Measurements from ENCODE around the gene LYPD6.
"Not testable (repeated sequence)": the region's sequence is repeated elsewhere in the genome, so short reads cannot be mapped to it uniquely, and the experiment has no call there.

LYPD6 gene

GRCh38 chr2:149330127-149331022 lies at the start of gene LYPD6:
Gene LYPD6, plus strand, starts transcription at chr2:149330587. Its CDS starts 107,122 bp downstream, at chr2:149437709.
- Mint-ChIP-seq H3K27me3 (peaks cover 64% of the 10 kb centered on the region), H3K4me1 (ENCODE audit: low read depth) (peaks cover 18% of the 10 kb centered on the region), H3K9me3 (no peaks in the 10 kb centered on the region), H3K36me3 (ENCODE audit: low read depth) (no peaks in the 10 kb centered on the region), H3K4me3 (peak within 1 kb of the TSS; percentile 73), H3K27ac (no peak within 1 kb of the TSS)
- intact Hi-C loops (cut with micrococcal nuclease): no loop called here

GRCh38 chr2:149281441-149281840 lies 48.9 kb upstream of the LYPD6 start:
- H3K9me3 Mint-ChIP-seq: no peaks in the 10 kb centered on the region
- H3K4me1 Mint-ChIP-seq (ENCODE audit: low read depth): no peaks in the 10 kb centered on the region
- no peak overlapping the region for H3K27ac Mint-ChIP-seq
- no peaks in the 10 kb centered on the region for H3K27me3 Mint-ChIP-seq
- H3K4me3 Mint-ChIP-seq: no peak overlapping the region
- intact Hi-C loops (cut with micrococcal nuclease): no loop called here
- no peaks in the 10 kb centered on the region for H3K36me3 Mint-ChIP-seq (ENCODE audit: low read depth)

DNA sequence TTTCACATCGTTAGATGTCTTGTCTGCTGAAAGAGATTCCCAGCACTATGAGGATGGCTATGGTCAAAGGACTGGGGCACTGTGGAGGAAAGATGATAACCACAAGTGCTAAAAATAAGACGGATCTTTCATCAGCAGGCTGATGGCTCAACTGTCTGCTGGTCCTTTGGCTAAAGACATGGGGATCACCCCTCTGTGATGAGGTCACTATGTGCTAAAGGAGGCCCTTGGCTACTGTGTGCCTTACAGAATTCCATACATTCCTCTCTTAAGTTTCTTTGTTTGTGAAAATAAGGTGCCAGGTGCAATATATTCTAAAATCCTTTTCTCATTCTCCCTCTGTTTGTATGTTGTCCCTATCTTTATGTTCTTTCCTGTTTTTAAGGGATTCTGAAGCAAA lies 39.7 kb upstream of the LYPD6 start:
- no peaks in the 10 kb centered on the region for H3K27me3 Mint-ChIP-seq
- H3K9me3 Mint-ChIP-seq: no peaks in the 10 kb centered on the region
- intact Hi-C loops (cut with micrococcal nuclease): no loop called here
- H3K4me3 Mint-ChIP-seq: no peak overlapping the region
- H3K27ac Mint-ChIP-seq: no peak overlapping the region
- no peaks in the 10 kb centered on the region for H3K36me3 Mint-ChIP-seq (ENCODE audit: low read depth)
- no peaks in the 10 kb centered on the region for H3K4me1 Mint-ChIP-seq (ENCODE audit: low read depth)

DNA sequence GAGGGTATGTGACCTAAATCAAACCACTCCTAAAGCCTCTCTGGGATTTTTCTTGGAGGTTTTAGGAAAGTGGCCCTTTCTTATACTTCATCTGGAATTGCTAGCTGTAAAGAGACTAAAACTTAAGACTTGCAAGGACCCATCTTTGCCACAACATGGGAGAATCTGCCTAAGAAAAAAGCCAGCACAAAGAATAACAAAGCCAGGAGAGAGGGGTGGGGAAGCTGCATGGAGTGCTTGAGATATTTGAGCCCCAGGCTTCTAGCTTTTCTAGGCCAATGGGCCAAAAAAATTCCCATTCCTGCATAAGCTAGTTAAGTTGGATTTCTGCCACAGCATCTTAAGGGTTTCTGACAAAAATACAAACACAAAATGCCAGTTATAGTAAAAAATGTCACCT lies 38.5 kb upstream of the LYPD6 start:
- H3K27me3 Mint-ChIP-seq: no peaks in the 10 kb centered on the region
- intact Hi-C loops (cut with micrococcal nuclease): no loop called here
- H3K27ac Mint-ChIP-seq: no peak overlapping the region
- H3K4me1 Mint-ChIP-seq (ENCODE audit: low read depth): no peaks in the 10 kb centered on the region
- H3K4me3 Mint-ChIP-seq: no peak overlapping the region
- no peaks in the 10 kb centered on the region for H3K9me3 Mint-ChIP-seq
- H3K36me3 Mint-ChIP-seq (ENCODE audit: low read depth): no peaks in the 10 kb centered on the region

DNA sequence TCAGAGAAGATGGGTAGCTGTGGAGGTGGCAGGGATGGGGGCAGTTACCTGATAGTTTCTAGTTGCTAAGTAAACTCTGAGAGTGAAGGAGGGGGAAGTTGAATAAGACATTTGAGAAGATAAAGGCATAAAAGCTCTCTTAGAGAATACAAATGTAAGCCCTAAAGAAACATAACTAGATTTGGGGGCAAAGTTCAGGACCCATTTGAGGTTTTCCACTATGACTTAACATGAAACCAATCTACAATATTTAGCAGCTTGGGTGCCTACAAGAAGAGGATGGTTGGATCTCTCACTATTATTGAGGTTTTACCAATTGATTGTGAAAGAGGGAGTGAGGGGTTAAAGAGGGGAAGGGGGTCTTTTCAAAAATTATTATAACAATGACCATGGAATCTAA lies 34.4 kb upstream of the LYPD6 start:
- Mint-ChIP-seq H3K9me3 (no peaks in the 10 kb centered on the region), H3K36me3 (ENCODE audit: low read depth) (no peaks in the 10 kb centered on the region), H3K4me1 (ENCODE audit: low read depth) (no peaks in the 10 kb centered on the region), H3K27me3 (peaks cover 2% of the 10 kb centered on the region), H3K27ac (no peak overlapping the region), H3K4me3 (no peak overlapping the region)
- intact Hi-C loops (cut with micrococcal nuclease): no loop called here

DNA sequence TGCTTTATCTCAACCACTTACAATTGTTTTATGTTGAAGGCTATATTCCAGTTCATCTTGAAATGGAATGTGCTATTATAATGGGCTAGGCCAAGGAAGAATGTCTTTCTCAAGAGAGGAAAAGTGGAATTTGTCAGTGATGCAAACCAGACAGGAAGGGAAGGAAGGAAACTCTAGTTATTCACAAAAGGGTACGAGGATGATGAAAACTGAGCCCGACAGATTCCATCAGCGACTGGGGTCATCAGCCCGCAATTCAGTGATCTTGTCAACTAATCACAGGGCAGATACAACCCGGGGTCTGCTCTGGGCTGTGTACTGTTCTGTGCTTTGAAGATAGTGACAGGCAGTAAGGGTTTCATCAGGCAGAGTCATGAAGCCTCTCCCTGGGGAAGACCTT lies 23.4 kb upstream of the LYPD6 start:
- H3K36me3 Mint-ChIP-seq (ENCODE audit: low read depth): no peaks in the 10 kb centered on the region
- intact Hi-C loops (cut with micrococcal nuclease): no loop called here

DNA sequence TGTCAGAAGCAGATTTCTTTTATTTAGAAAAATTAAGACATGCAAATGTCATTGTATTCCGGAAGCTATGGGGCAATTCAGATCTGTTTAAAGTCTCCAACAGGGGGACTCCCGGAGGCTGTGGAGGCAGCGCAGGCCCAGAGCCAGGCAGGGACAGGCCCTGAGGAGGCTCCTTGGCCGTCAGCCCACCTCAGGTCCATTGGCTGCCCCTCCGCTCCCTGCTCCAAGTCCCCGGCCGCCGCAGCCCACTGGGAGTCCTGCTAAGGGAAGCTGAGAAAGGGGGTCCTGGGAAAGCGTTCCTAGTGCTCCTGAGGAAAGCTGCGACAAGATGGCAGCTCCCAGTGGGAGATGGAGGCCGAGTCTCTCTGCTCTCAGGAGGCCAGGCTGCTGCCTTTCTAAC lies 20.0 kb upstream of the LYPD6 start:
- Mint-ChIP-seq H3K36me3 (ENCODE audit: low read depth) (no peaks in the 10 kb centered on the region), H3K9me3 (no peaks in the 10 kb centered on the region), H3K4me3 (no peak overlapping the region), H3K4me1 (ENCODE audit: low read depth) (peaks cover 5% of the 10 kb centered on the region), H3K27ac (no peak overlapping the region), H3K27me3 (peaks cover 13% of the 10 kb centered on the region)
- intact Hi-C loops (cut with micrococcal nuclease): no loop called here

More for the DNA sequence above, 23.4 kb upstream of the LYPD6 start:
- Mint-ChIP-seq H3K4me1 (ENCODE audit: low read depth) (no peaks in the 10 kb centered on the region), H3K27me3 (peaks cover 4% of the 10 kb centered on the region), H3K27ac (no peak overlapping the region), H3K9me3 (no peaks in the 10 kb centered on the region), H3K4me3 (no peak overlapping the region)

DNA sequence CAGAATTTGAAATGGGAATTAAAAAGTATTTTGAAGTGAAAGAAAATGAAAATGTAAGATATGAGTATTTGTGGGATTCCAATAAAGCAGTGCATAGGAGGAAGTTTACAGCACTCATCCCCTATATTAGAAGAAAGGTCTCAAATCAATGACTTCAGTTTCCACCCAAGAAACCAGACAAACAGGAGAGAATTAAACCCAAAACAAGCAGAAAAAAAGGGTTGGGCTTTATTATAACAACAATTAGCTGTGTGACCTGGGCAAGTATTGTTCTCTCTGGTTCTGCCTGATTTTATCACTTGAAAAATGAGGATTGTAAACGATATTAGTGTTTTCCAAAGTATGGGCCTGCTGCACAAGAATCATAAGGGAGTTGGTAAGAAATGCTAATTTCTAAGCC lies 18.3 kb upstream of the LYPD6 start:
- H3K36me3 Mint-ChIP-seq (ENCODE audit: low read depth): no peaks in the 10 kb centered on the region
- no peak overlapping the region for H3K27ac Mint-ChIP-seq
- intact Hi-C loops (cut with micrococcal nuclease): loop anchor here (2.0 kb wide), 2 partner anchors 271 to 295 kb away; no protein-coding TSS in a partner anchor
- H3K4me1 Mint-ChIP-seq (ENCODE audit: low read depth): peaks cover 5% of the 10 kb centered on the region
- no peaks in the 10 kb centered on the region for H3K9me3 Mint-ChIP-seq
- peaks cover 13% of the 10 kb centered on the region for H3K27me3 Mint-ChIP-seq
- no peak overlapping the region for H3K4me3 Mint-ChIP-seq

- H3K4me1 Mint-ChIP-seq (ENCODE audit: low read depth): peaks cover 5% of the 10 kb centered on the region
- no peaks in the 10 kb centered on the region for H3K9me3 Mint-ChIP-seq
- intact Hi-C loops (cut with micrococcal nuclease): loop anchor here (2.0 kb wide), 2 partner anchors 273 to 297 kb away; no protein-coding TSS in a partner anchor
- H3K27ac Mint-ChIP-seq: no peak overlapping the region
- no peaks in the 10 kb centered on the region for H3K36me3 Mint-ChIP-seq (ENCODE audit: low read depth)
- peaks cover 13% of the 10 kb centered on the region for H3K27me3 Mint-ChIP-seq
- H3K4me3 Mint-ChIP-seq: no peak overlapping the region
These were observed 16.8 kb upstream of the LYPD6 start for GRCh38 chr2:149313512-149313972.

DNA sequence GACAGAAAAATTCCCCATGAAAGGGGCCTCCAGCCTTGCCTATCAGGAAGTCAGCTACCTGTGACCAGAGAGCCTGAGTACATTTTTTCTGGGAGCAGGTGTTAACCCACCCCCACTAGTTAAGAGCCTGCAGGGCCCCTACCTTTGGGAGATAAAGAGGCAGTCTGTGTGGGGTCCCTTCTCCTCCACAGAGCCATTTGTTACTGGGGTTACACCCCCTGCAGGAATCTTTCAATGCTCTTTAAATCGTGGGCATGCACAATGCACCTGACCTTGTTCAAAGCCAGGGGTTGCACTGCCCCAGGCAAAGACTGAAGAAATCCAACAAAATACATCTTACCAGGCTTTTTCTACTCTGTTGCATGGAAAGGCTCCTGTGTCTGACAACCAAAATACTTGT lies 15.7 kb upstream of the LYPD6 start:
- H3K36me3 Mint-ChIP-seq (ENCODE audit: low read depth): no peaks in the 10 kb centered on the region
- H3K9me3 Mint-ChIP-seq: no peaks in the 10 kb centered on the region
- H3K27me3 Mint-ChIP-seq: peaks cover 15% of the 10 kb centered on the region
- H3K4me3 Mint-ChIP-seq: no peak overlapping the region
- H3K4me1 Mint-ChIP-seq (ENCODE audit: low read depth): peaks cover 5% of the 10 kb centered on the region
- intact Hi-C loops (cut with micrococcal nuclease): no loop called here
- no peak overlapping the region for H3K27ac Mint-ChIP-seq

GRCh38 chr2:149315461-149315860 lies 14.9 kb upstream of the LYPD6 start:
- Mint-ChIP-seq H3K27ac (no peak overlapping the region), H3K9me3 (no peaks in the 10 kb centered on the region), H3K27me3 (peaks cover 20% of the 10 kb centered on the region), H3K36me3 (ENCODE audit: low read depth) (no peaks in the 10 kb centered on the region), H3K4me3 (no peak overlapping the region), H3K4me1 (ENCODE audit: low read depth) (peaks cover 5% of the 10 kb centered on the region)
- intact Hi-C loops (cut with micrococcal nuclease): no loop called here

- H3K4me3 Mint-ChIP-seq; H3K27ac Mint-ChIP-seq; H3K4me1 Mint-ChIP-seq (ENCODE audit: low read depth); H3K36me3 Mint-ChIP-seq (ENCODE audit: low read depth); intact Hi-C loops (cut with micrococcal nuclease); H3K9me3 Mint-ChIP-seq: not testable (repeated sequence)
- peaks cover 28% of the 10 kb centered on the region for H3K27me3 Mint-ChIP-seq
These were observed 11.8 kb upstream of the LYPD6 start for GRCh38 chr2:149318566-149318965.

- intact Hi-C loops (cut with micrococcal nuclease): no loop called here
- H3K9me3 Mint-ChIP-seq: no peaks in the 10 kb centered on the region
- no peak overlapping the region for H3K4me3 Mint-ChIP-seq
These were observed 10.0 kb upstream of the LYPD6 start for GRCh38 chr2:149320362-149320761.

GRCh38 chr2:149329068-149329467 lies 1.3 kb upstream of the LYPD6 start:
- H3K4me3 Mint-ChIP-seq: no peak overlapping the region
- H3K27ac Mint-ChIP-seq: no peak overlapping the region
- intact Hi-C loops (cut with micrococcal nuclease): no loop called here
- peaks cover 59% of the 10 kb centered on the region for H3K27me3 Mint-ChIP-seq
- H3K4me1 Mint-ChIP-seq (ENCODE audit: low read depth): peaks cover 18% of the 10 kb centered on the region
- no peaks in the 10 kb centered on the region for H3K9me3 Mint-ChIP-seq
- H3K36me3 Mint-ChIP-seq (ENCODE audit: low read depth): no peaks in the 10 kb centered on the region

More at GRCh38 chr2:149320362-149320761, 10.0 kb upstream of the LYPD6 start:
- no peak overlapping the region for H3K27ac Mint-ChIP-seq
- no peaks in the 10 kb centered on the region for H3K36me3 Mint-ChIP-seq (ENCODE audit: low read depth)
- no peaks in the 10 kb centered on the region for H3K4me1 Mint-ChIP-seq (ENCODE audit: low read depth)
- H3K27me3 Mint-ChIP-seq: peaks cover 22% of the 10 kb centered on the region

All from dendritic cell treated with granulocyte-macrophage colony-stimulating factor and Interleukin-4, amounts not matched to agents 40 ng/mL and 50 ng/mL, for 4 days (primary cell).